Activated CD4-positive, alpha-beta memory T cell treated with anti-CD3 and anti-CD28 coated beads, Interleukin-2, amount 10 ng/mL, durations not matched to agents 7 days and 5 days (primary cell): Measurements from ENCODE around the gene SENP7. TPM values are rescaled to one million over a fixed set of nuclear protein-coding genes. Genes with fewer than 3 reads are reported as not detected.

Source experiments
- CTCF ChIA-PET: fragments of 350-600 bp; sonication (Branson Sonifier 250); formaldehyde crosslinking; loops from one replicate; lab custom pipeline; 2021; ENCODE audit warnings: antibody characterized with exemption, inconsistent platforms; lab: Charles Lee
- POLR2A ChIA-PET: fragments of 350-600 bp; sonication (Branson Sonifier 250); formaldehyde crosslinking; loops from one replicate; lab custom pipeline; 2021; ENCODE audit warnings: antibody characterized with exemption; lab: Charles Lee
- DNase-seq: peaks from one replicate; pipeline ENCODE4 v3.0.0-alpha.2; 2020
- H3K27ac Mint-ChIP-seq: one replicate; pipeline ENCODE4 v1.8.0; 2021; ENCODE audit warnings: mild to moderate bottlenecking, mixed read lengths
- H3K27me3 Mint-ChIP-seq: one replicate; pipeline ENCODE4 v1.8.0; 2021; ENCODE audit warnings: mixed read lengths
- H3K36me3 Mint-ChIP-seq: one replicate; pipeline ENCODE4 v1.8.0; 2021; ENCODE audit warnings: low read depth, mixed read lengths
- H3K4me1 Mint-ChIP-seq: one replicate; pipeline ENCODE4 v1.8.0; 2021; ENCODE audit warnings: mixed read lengths
- H3K4me3 Mint-ChIP-seq: one replicate; pipeline ENCODE4 v1.8.0; 2021; ENCODE audit warnings: mild to moderate bottlenecking, mixed read lengths
- H3K9me3 Mint-ChIP-seq: one replicate; pipeline ENCODE4 v1.8.0; 2021; ENCODE audit warnings: mixed read lengths
- total RNA-seq, 2 experiments: library from RNA; stranded (reverse); gene quantifications; one replicate each; pipeline ENCODE4 v1.2.3, GENCODE V29; 2021

SENP7 gene
- total RNA-seq, 2 experiments from 2014 or later: 28.3 to 30.5 TPM

DNA sequence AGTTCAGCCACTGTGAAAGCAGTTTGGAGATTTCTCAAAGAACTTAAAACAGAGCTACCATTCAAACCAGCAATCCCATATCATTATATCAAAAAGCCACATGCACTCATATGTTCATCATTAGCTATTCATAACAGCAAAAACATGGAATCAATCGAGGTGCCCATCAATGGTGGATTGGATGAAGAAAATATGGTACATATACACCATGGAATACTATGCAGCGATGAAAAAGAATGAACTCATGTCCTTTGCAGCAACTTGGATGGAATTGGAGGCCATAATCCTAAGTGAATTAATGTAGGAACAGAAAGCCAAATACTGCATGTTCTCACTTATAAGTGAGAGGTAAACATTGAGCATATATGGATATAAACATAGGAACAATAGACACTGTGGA lies 224.7 kb downstream of the SENP7 start:
- Mint-ChIP-seq H3K27me3 (no peaks in the 10 kb centered on the region), H3K36me3 (no peaks in the 10 kb centered on the region), H3K4me3 (no peak overlapping the region), H3K4me1 (no peaks in the 10 kb centered on the region), H3K27ac (no peak overlapping the region), H3K9me3 (peaks cover 3% of the 10 kb centered on the region)
- DNase-seq: no peak
- POLR2A ChIA-PET: no interaction called here
- CTCF ChIA-PET: no interaction called here

DNA sequence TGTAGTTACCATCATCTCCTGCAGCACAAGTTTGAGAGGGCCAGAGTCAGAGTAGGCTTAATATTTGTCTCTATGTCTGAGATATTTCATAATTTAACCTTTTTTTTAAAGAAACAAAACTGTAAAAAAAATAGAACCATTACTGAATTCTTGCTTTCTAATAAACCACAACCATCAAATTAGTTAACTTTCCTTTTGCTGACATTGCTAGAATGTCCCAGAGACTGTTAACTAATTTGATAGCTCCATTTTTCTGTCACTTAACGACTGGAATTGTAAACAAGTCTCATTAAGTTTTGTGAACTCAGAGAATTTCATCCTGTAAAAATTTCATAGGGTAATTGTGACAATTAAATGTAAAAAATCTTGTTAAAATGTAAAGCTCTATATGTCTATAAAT lies 228.3 kb downstream of the SENP7 start:
- POLR2A ChIA-PET: no interaction called here
- Mint-ChIP-seq H3K4me1 (no peaks in the 10 kb centered on the region), H3K4me3 (no peak overlapping the region), H3K27me3 (no peaks in the 10 kb centered on the region), H3K9me3 (peaks cover 3% of the 10 kb centered on the region), H3K27ac (no peak overlapping the region), H3K36me3 (no peaks in the 10 kb centered on the region)
- DNase-seq: no peak
- CTCF ChIA-PET: no interaction called here

DNA sequence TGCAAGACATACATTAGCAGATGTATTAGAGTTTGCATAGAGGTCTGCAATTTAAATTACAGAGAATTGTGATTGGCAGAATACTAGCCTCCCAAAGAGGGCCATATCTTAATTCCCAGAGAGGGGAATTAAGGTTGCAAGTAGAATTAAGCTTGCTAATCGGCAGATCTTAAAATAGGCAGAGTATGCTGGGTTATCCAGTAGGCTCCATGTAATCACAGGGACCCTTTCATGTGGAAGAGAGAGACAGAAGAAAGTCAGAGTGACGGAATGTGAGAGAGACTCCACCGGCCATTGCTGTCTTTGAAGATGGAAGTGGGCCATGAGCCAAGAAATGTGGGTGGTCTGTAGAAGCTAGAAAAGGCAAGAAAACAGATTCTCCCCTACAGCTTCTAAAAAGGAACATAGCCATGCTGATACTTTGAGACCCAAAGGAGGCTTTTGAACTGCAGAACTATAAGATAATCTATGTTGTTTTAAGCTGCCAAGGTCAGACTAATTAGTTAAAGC lies 231.4 kb downstream of the SENP7 start:
- H3K4me1 Mint-ChIP-seq: no peaks in the 10 kb centered on the region
- H3K27me3 Mint-ChIP-seq: no peaks in the 10 kb centered on the region
- no peak for DNase-seq
- no peak overlapping the region for H3K27ac Mint-ChIP-seq
- POLR2A ChIA-PET: no interaction called here
- H3K4me3 Mint-ChIP-seq: no peak overlapping the region
- CTCF ChIA-PET: no interaction called here
- no peaks in the 10 kb centered on the region for H3K36me3 Mint-ChIP-seq
- no peaks in the 10 kb centered on the region for H3K9me3 Mint-ChIP-seq

DNA sequence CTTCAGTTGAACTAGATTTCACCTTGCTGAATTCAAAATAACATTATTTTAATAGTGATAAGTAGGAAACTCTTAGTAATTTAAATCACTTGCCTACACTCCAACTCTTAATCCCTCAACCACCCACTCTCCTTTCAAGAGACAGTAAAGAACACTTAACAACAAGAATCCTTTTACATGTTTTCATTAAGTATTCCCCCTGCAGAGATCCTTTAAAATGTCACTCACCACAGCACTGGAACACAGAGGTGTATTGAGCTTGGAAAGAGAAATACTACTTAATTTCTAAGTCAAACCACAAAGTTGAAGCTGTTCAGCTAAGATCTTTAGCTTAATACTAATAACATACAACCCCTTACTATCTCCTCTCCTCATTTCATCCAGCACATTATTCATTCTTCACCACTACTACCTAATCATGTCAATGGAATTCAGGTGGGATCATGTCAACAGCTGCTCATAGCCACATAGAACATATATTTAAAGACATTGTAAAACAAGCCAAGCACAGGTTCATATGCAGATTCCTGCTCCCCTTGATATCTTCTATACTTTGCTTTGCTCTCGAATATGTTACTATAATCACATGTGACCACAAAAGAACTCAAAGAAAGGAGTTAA lies 233.1 kb downstream of the SENP7 start:
- no peak for DNase-seq
- Mint-ChIP-seq H3K36me3 (no peaks in the 10 kb centered on the region), H3K27ac (no peak overlapping the region), H3K4me1 (no peaks in the 10 kb centered on the region), H3K27me3 (no peaks in the 10 kb centered on the region), H3K4me3 (no peak overlapping the region), H3K9me3 (no peaks in the 10 kb centered on the region)
- CTCF ChIA-PET: no interaction called here
- POLR2A ChIA-PET: no interaction called here

- Mint-ChIP-seq H3K9me3 (no peaks in the 10 kb centered on the region), H3K27ac (no peak overlapping the region), H3K4me3 (no peak overlapping the region), H3K27me3 (no peaks in the 10 kb centered on the region), H3K4me1 (no peaks in the 10 kb centered on the region), H3K36me3 (no peaks in the 10 kb centered on the region)
- DNase-seq: no peak
- POLR2A ChIA-PET: no interaction called here
- CTCF ChIA-PET: no interaction called here
Observed at GRCh38 chr3:101279162-101279561, 233.8 kb downstream of the SENP7 start.

DNA sequence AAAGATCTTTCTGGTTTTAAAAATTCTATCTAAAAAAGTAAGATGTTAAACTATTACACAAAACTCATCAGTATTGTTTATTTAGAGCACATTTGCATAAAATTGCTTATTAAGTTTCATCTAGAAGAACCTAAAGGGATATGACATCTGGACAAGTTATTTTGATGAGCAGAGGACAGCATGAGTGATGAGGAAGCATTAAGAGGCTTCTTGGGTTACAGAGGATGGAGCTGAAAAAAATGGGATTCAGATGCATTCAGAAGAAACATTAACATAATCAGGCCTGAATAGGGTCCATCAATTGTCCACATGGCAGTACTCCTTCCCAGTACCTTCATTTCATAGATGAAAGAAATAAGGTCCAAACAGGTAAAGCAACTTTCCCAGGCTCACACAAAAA lies 234.3 kb downstream of the SENP7 start:
- no peak for DNase-seq
- POLR2A ChIA-PET: no interaction called here
- no peaks in the 10 kb centered on the region for H3K4me1 Mint-ChIP-seq
- H3K27ac Mint-ChIP-seq: no peak overlapping the region
- no peaks in the 10 kb centered on the region for H3K36me3 Mint-ChIP-seq
- H3K27me3 Mint-ChIP-seq: no peaks in the 10 kb centered on the region
- no peak overlapping the region for H3K4me3 Mint-ChIP-seq
- no peaks in the 10 kb centered on the region for H3K9me3 Mint-ChIP-seq
- CTCF ChIA-PET: no interaction called here

Other genes with a start within 250 kb of the SENP7 start
- under 1 TPM; 0.18 to 0.25 TPM for gene IMPG2, start 192.6 kb downstream of the SENP7 start, total RNA-seq
- 10 to 100 TPM; 21.4 to 22.7 TPM for gene TRMT10C, start 48.7 kb upstream of the SENP7 start, total RNA-seq
- 100 to 1,000 TPM; 163 to 172 TPM for gene PCNP, start 61.0 kb upstream of the SENP7 start, total RNA-seq
- gene ZBTB11, start 163.9 kb upstream of the SENP7 start, total RNA-seq: 10 to 100 TPM; 29.3 to 31.9 TPM
- 1,000 to 10,000 TPM; 1,033 to 1,040 TPM for gene RPL24, start 173.5 kb upstream of the SENP7 start, total RNA-seq
- 10 to 100 TPM; 22.7 to 25.8 TPM for gene CEP97, start 211.4 kb upstream of the SENP7 start, total RNA-seq